Natural killer cell (primary cell): ENCODE measurements around the gene RAB31. TPM values are rescaled to one million over a fixed set of nuclear protein-coding genes. Genes with fewer than 3 reads are reported as not detected.

ENCODE experiments used
- ATAC-seq, 3 donors: fragments of 150-1000 bp in 2 of 3; fragments of 200-7000 bp in 1 of 3; cut with Tn5 transposase; 1 replicate in 1 of 3; 2 replicates in 2 of 3; pipeline ENCODE4 v1.10.0; 2021; ENCODE audit warnings: mild to moderate bottlenecking in 2 of 3, moderate library complexity in 2 of 3
- DNase-seq, 2 donors: peaks; one replicate each; pipeline versions ENCODE4 v3.0.0 to v3.0.0-alpha.2; 2013 to 2021; ENCODE audit warnings: mixed read lengths in 1 of 2
- H3K27ac ChIP-seq: one replicate; pipeline ENCODE4 v1.5.1; 2013; ENCODE audit warnings: mild to moderate bottlenecking, low read length
- H3K27me3 ChIP-seq: one replicate; pipeline ENCODE4 v1.6.1; 2013; ENCODE audit warnings: low read length; ENCODE audit not compliant: control insufficient read depth, insufficient read depth
- H3K36me3 ChIP-seq: one replicate; pipeline ENCODE4 v1.6.1; 2013; ENCODE audit warnings: low read length; ENCODE audit not compliant: control insufficient read depth, insufficient read depth
- H3K4me1 ChIP-seq: one replicate; pipeline ENCODE4 v1.6.1; 2013; ENCODE audit warnings: low read length; ENCODE audit not compliant: control insufficient read depth, insufficient read depth
- H3K4me3 ChIP-seq: one replicate; pipeline ENCODE4 v1.5.1; 2013; ENCODE audit warnings: low read length
- H3K9me3 ChIP-seq: one replicate; pipeline ENCODE4 v1.6.1; 2013; ENCODE audit warnings: low read length; ENCODE audit not compliant: control insufficient read depth, insufficient read depth
- H3K27ac Mint-ChIP-seq, 2 donors: one replicate each; pipeline ENCODE4 v1.8.0; 2022; ENCODE audit warnings: mild to moderate bottlenecking in 2 of 2, mixed read lengths in 2 of 2, moderate library complexity in 1 of 2
- H3K27me3 Mint-ChIP-seq, 2 donors: one replicate each; pipeline ENCODE4 v1.8.0; 2022; ENCODE audit warnings: low read depth in 2 of 2, mixed read lengths in 2 of 2
- H3K36me3 Mint-ChIP-seq: one replicate; pipeline ENCODE4 v1.8.0; 2022; ENCODE audit warnings: mixed read lengths
- H3K4me1 Mint-ChIP-seq, 2 donors: one replicate each; pipeline ENCODE4 v1.8.0; 2022; ENCODE audit warnings: mixed read lengths in 2 of 2
- H3K4me3 Mint-ChIP-seq: one replicate; pipeline ENCODE4 v1.8.0; 2022; ENCODE audit warnings: mild to moderate bottlenecking, moderate library complexity, mixed read lengths
- H3K9me3 Mint-ChIP-seq, 2 donors: one replicate each; pipeline ENCODE4 v1.8.0; 2022; ENCODE audit warnings: mixed read lengths in 2 of 2
- CTCF ChIP-seq: fragments of 200-600 bp; IDR thresholded peaks from one replicate; pipeline ENCODE4 v1.8.0; 2022; ENCODE audit warnings: antibody characterized with exemption
- WGBS: methylation state at CpG from one replicate; pipeline ENCODE4 v1.1.7; 2013; ENCODE audit warnings: missing lambda C conversion rate; ENCODE audit not compliant: insufficient coverage; 5-methylcytosine and 5-hydroxymethylcytosine counted together
- intact Hi-C: fragments of 100-400 bp; cut with micrococcal nuclease; formaldehyde crosslinking; loops from one replicate; pipeline ENCODE4 v1.14.2; 2022
- total RNA-seq, 4 donors: library from RNA; stranded (reverse); fragments of 120-200 nt in 1 of 4; gene quantifications; one replicate each; pipeline versions ENCODE4 v1.2.3 to v1.2.4, GENCODE V29; 2013 to 2022

The RAB31 gene
- total RNA-seq, 3 donors from 2014 or later (not counting 1 experiment from before 2014, with no cell fraction given), result 5.3 to 26.1 (median 9.9) TPM

GRCh38 chr18:9720327-9720726 lies 12.2 kb downstream of the RAB31 start:
- Histone ChIP-seq H3K27ac (no peak overlapping the region), H3K36me3 (no peaks in the 10 kb centered on the region), H3K27me3 (no peaks in the 10 kb centered on the region), H3K9me3 (no peaks in the 10 kb centered on the region), H3K4me1 (no peaks in the 10 kb centered on the region), H3K4me3 (no peak overlapping the region)
- WGBS, result 97% methylated on average over 7 of the region's 8 CpGs
- ATAC-seq (no peak), DNase-seq (no peak)
- no peak for TF ChIP-seq CTCF
- Mint-ChIP-seq H3K36me3 (no peaks in the 10 kb centered on the region), H3K9me3 (no peaks in the 10 kb centered on the region), H3K4me1 (no peaks in the 10 kb centered on the region), H3K27ac (no peak overlapping the region), H3K27me3 (peaks cover 3 to 10% of the 10 kb centered on the region in 2 donors), H3K4me3 (no peak overlapping the region)
- intact Hi-C loops, result no loop called here

GRCh38 chr18:9721893-9722550 lies 13.9 kb downstream of the RAB31 start:
- intact Hi-C loops, result no loop called here
- DNase-seq (no peak), ATAC-seq (no peak)
- WGBS, result 89% methylated on average over 9 of the region's 9 CpGs
- no peak overlapping the region for H3K27ac ChIP-seq
- no peaks in the 10 kb centered on the region for H3K36me3 Mint-ChIP-seq
- H3K36me3 ChIP-seq, result no peaks in the 10 kb centered on the region
- H3K4me1 Mint-ChIP-seq, result no peaks in the 10 kb centered on the region
- no peaks in the 10 kb centered on the region for H3K9me3 Mint-ChIP-seq
- H3K4me3 Mint-ChIP-seq, result no peak overlapping the region
- H3K27me3 ChIP-seq, result no peaks in the 10 kb centered on the region
- H3K27me3 Mint-ChIP-seq, result peaks cover 0 to 10% of the 10 kb centered on the region in 2 donors
- no peak for TF ChIP-seq CTCF
- H3K4me3 ChIP-seq, result no peak overlapping the region
- H3K27ac Mint-ChIP-seq, result no peak overlapping the region
- no peaks in the 10 kb centered on the region for H3K9me3 ChIP-seq
- H3K4me1 ChIP-seq, result no peaks in the 10 kb centered on the region

GRCh38 chr18:9722691-9723090 lies 14.6 kb downstream of the RAB31 start:
- DNase-seq, result no peak
- whole genome bisulfite sequencing, result 95% methylated on average over 3 of the region's 3 CpGs
- Mint-ChIP-seq H3K4me3 (no peak overlapping the region), H3K4me1 (no peaks in the 10 kb centered on the region), H3K27ac (no peak overlapping the region), H3K9me3 (no peaks in the 10 kb centered on the region), H3K27me3 (peaks cover 0 to 7% of the 10 kb centered on the region in 2 donors), H3K36me3 (no peaks in the 10 kb centered on the region)
- Histone ChIP-seq H3K27me3 (no peaks in the 10 kb centered on the region), H3K9me3 (no peaks in the 10 kb centered on the region), H3K27ac (no peak overlapping the region), H3K4me3 (no peak overlapping the region), H3K4me1 (no peaks in the 10 kb centered on the region), H3K36me3 (no peaks in the 10 kb centered on the region)
- no peak for TF ChIP-seq CTCF
- ATAC-seq, result no peak
- intact Hi-C loops, result no loop called here
